Measurements from ENCODE around the gene KIAA1958. TPM values are rescaled to one million over a fixed set of nuclear protein-coding genes. Genes with fewer than 3 reads are reported as not detected.

The KIAA1958 gene
- total and polyA plus RNA-seq, 2 of the 8 experiments (the other 6 are each of a cell fraction or from before 2014, with no cell fraction given) = 11.4 to 43.8 TPM

GRCh38 chr9:112446526-112446925 is 40.1 kb upstream of the KIAA1958 start:
- no peaks in the 10 kb centered on the region for H3K27me3 ChIP-seq (replicated peaks in 1 of 4; ENCODE audit: control insufficient read depth in 3 of 4, extremely low read depth in 1 of 4, insufficient read depth in 3 of 4, low read length in 3 of 4)
- WGBS, 2 experiments (ENCODE audit: extremely low coverage in 1 of 2, insufficient coverage in 1 of 2, insufficient read length in 1 of 2, insufficient replicate concordance in 2 of 2, low coverage in 1 of 2, low lambda C conversion rate in 2 of 2, missing lambda C conversion rate in 1 of 2) = 92% methylated on average over 2 of the region's 2 CpGs; no CpG with 5 or more reads in 1 of the 2 experiments
- no peak overlapping the region for H4K5ac ChIP-seq (ENCODE audit: insufficient read length, low read depth, low read length)
- H2AFZ ChIP-seq (ENCODE audit: low read length) = no peak overlapping the region
- POLR2A ChIA-PET (ENCODE audit: partially characterized antibody) = interaction anchor here (0.6 kb wide), 1 partner anchor 11 kb away, joined by 4 read pairs; no protein-coding TSS in a partner anchor
- H4K20me1 ChIP-seq (replicated peaks in 1 of 2; ENCODE audit: control insufficient read depth in 1 of 2, insufficient read depth in 2 of 2, low read length in 2 of 2) = no peaks in the 10 kb centered on the region
- H3K4me3 ChIP-seq (ENCODE audit: extremely low read depth in 1 of 4, insufficient read depth in 2 of 4, low read depth in 3 of 4, low read length in 4 of 4) = no peak overlapping the region
- DNase-seq (ENCODE audit: low read depth in 1 of 2, low spot score in 2 of 2) (no peak), FAIRE-seq (no peak)
- no peak overlapping the region for H2AK5ac ChIP-seq (ENCODE audit: low read depth, low read length)
- no peak overlapping the region for H4K91ac ChIP-seq (replicated peaks; ENCODE audit: insufficient read length, low read length)
- H3K23me2 ChIP-seq (ENCODE audit: low read depth, low read length) = no peaks in the 10 kb centered on the region
- H3K79me1 ChIP-seq (ENCODE audit: low read depth, low read length) = no peaks in the 10 kb centered on the region
- no peaks in the 10 kb centered on the region for H3K4me1 ChIP-seq (replicated peaks in 1 of 4; ENCODE audit: control insufficient read depth in 3 of 4, insufficient read depth in 4 of 4, low read length in 3 of 4)
- H3K9me3 ChIP-seq (ENCODE audit: insufficient read depth in 2 of 2, low read depth in 1 of 2, low read length in 1 of 2) = no peaks in the 10 kb centered on the region
- no peak overlapping the region for H3K14ac ChIP-seq (ENCODE audit: insufficient read length)
- H3K18ac ChIP-seq (ENCODE audit: extremely low read depth, low read length) = no peak overlapping the region
- no peak overlapping the region for H3K27ac ChIP-seq (ENCODE audit: low read depth, low read length)
- no peak overlapping the region for H2BK20ac ChIP-seq (ENCODE audit: low read length)
- no peak overlapping the region for H2BK15ac ChIP-seq (ENCODE audit: low read length)
- no peaks in the 10 kb centered on the region for H3K36me3 ChIP-seq (ENCODE audit: control insufficient read depth in 2 of 4, insufficient read depth in 4 of 4, low read length in 3 of 4)
- no peak overlapping the region for H3K9ac ChIP-seq (replicated peaks in 1 of 4; ENCODE audit: extremely low read depth in 1 of 4, low read depth in 3 of 4, low read length in 3 of 4)
- H3K56ac ChIP-seq (replicated peaks; ENCODE audit: insufficient read length, low read depth, low read length) = no peak overlapping the region
- CTCF ChIA-PET (ENCODE audit: partially characterized antibody) = interaction anchor here (0.8 to 1.0 kb wide), 3 partner anchors 12 to 259 kb away, joined by 3 to 4 read pairs (median 3); no protein-coding TSS in a partner anchor
- no peak overlapping the region for H3K23ac ChIP-seq (ENCODE audit: insufficient read length)
- H3K4me2 ChIP-seq (ENCODE audit: insufficient read depth in 1 of 2, low read depth in 2 of 2, low read length in 2 of 2) = no peak overlapping the region
- H3K79me2 ChIP-seq (ENCODE audit: control insufficient read depth in 1 of 2, insufficient read depth in 2 of 2, low read length in 2 of 2) = no peaks in the 10 kb centered on the region
- H2BK5ac ChIP-seq (ENCODE audit: low read depth, low read length) = no peak overlapping the region
- no peak overlapping the region for H3K4ac ChIP-seq (replicated peaks; ENCODE audit: insufficient read length, low read depth, low read length)
- H2BK12ac ChIP-seq (ENCODE audit: low read depth, low read length) = no peak overlapping the region
- no peak overlapping the region for H4K8ac ChIP-seq (ENCODE audit: extremely low read depth, insufficient read depth, low read length)
- no peak overlapping the region for H2BK120ac ChIP-seq (replicated peaks; ENCODE audit: low read depth, low read length)
- TF ChIP-seq MAFK (IDR thresholded peaks at IDR 0.05; ENCODE audit: low read depth, low read length) (no peak), KDM4A (IDR thresholded peaks at IDR 0.05; ENCODE audit: low read depth, low read length, severe bottlenecking) (no peak), RAD21 (IDR thresholded peaks at IDR 0.05 in 1 of 2, conservative IDR thresholded peaks at IDR 0.05 in 1 of 2; ENCODE audit: low read depth in 2 of 2, low read length in 2 of 2) (no peak), KDM1A (IDR thresholded peaks at IDR 0.05; ENCODE audit: borderline replicate concordance, low read length) (no peak), CTCF (IDR thresholded peaks at IDR 0.05; ENCODE audit: control extremely low read depth in 1 of 3, insufficient read depth in 1 of 3, low read depth in 1 of 3, low read length in 3 of 3) (no peak), POU5F1 (IDR thresholded peaks at IDR 0.05; ENCODE audit: low read depth, low read length) (no peak), BACH1 (IDR thresholded peaks at IDR 0.05; ENCODE audit: low read length) (no peak), PHF8 (conservative IDR thresholded peaks at IDR 0.05; ENCODE audit: low read depth, low read length) (no peak), JUN (IDR thresholded peaks at IDR 0.05; ENCODE audit: low read depth, low read length) (no peak), GTF2F1 (IDR thresholded peaks at IDR 0.05; ENCODE audit: borderline replicate concordance, low read depth, low read length) (no peak), TAF7 (optimal IDR thresholded peaks at IDR 0.05; ENCODE audit: borderline replicate concordance, low read depth, low read length) (no peak), POLR2AphosphoS5 (IDR thresholded peaks at IDR 0.05; ENCODE audit: low read depth, low read length) (no peak)

All from H1 (cell line).